D721Med (cell line): ENCODE measurements around the gene EMP1.

ENCODE experiments used
- DNase-seq: peaks from one replicate; pipeline ENCODE4 v3.0.0; 2011; ENCODE audit warnings: low spot score; ENCODE audit not compliant: insufficient read length
- FAIRE-seq: peaks from 2 replicates; lab custom pipeline; 2011; peaks lifted over from hg19 to GRCh38; lab: Jason Lieb, UNC
- CTCF ChIP-seq: IDR thresholded peaks from 2 replicates; pipeline ENCODE4 v1.5.1; 2012; ENCODE audit warnings: mild to moderate bottlenecking, control low read depth; ENCODE audit not compliant: insufficient read depth; ENCODE audit errors: missing control alignments

Gene EMP1

GRCh38 chr12:13195785-13196129, 769 bp upstream of the EMP1 start:
- no peak for FAIRE-seq
- no peak for DNase-seq

GRCh38 chr12:13197032-13197431, 506 bp downstream of the EMP1 start:
- TF ChIP-seq CTCF = no peak
- DNase-seq = no peak
- FAIRE-seq = no peak

More at GRCh38 chr12:13195785-13196129, 769 bp upstream of the EMP1 start:
- TF ChIP-seq CTCF = no peak

GRCh38 chr12:13197526-13198143, 1.1 kb downstream of the EMP1 start:
- TF ChIP-seq CTCF = no peak
- DNase-seq (no peak), FAIRE-seq (no peak)

- no peak for TF ChIP-seq CTCF
- FAIRE-seq = no peak
Measured at GRCh38 chr12:13198241-13198640, 1.7 kb downstream of the EMP1 start.

GRCh38 chr12:13198876-13199275, 2.4 kb downstream of the EMP1 start:
- FAIRE-seq (no peak), DNase-seq (no peak)
- TF ChIP-seq CTCF = no peak

More at GRCh38 chr12:13198241-13198640, 1.7 kb downstream of the EMP1 start:
- no peak for DNase-seq

GRCh38 chr12:13199592-13199991, 3.1 kb downstream of the EMP1 start:
- FAIRE-seq (no peak), DNase-seq (no peak)
- TF ChIP-seq CTCF = no peak

GRCh38 chr12:13200841-13201240, 4.3 kb downstream of the EMP1 start:
- no peak for TF ChIP-seq CTCF
- DNase-seq (no peak), FAIRE-seq (no peak)
